Neural progenitor cell (in vitro differentiated cells): ENCODE data around the gene TEK. TPM values are rescaled to one million over a fixed set of nuclear protein-coding genes. Genes with fewer than 3 reads are reported as not detected.

Experiments used
- DNase-seq: peaks from one replicate; pipeline ENCODE4 v3.0.0-alpha.2; 2016; ENCODE audit warnings: low spot score
- H2AFZ ChIP-seq: fragments of 200-600 bp; sonication (generic); replicated peaks from 2 replicates; pipeline ENCODE4 v1.6.1; 2016; ENCODE audit warnings: antibody characterized with exemption
- H3F3A ChIP-seq: fragments of 200-600 bp; sonication (generic); 2 replicates; pipeline ENCODE4 v1.6.1; 2016; ENCODE audit warnings: antibody characterized with exemption, low read depth
- H3K27ac ChIP-seq: fragments of 200-600 bp; sonication (generic); 2 replicates; pipeline ENCODE4 v1.5.1; 2016; ENCODE audit warnings: mild to moderate bottlenecking
- H3K27me3 ChIP-seq: fragments of 200-600 bp; sonication (generic); 2 replicates; pipeline ENCODE4 v1.6.1; 2016; ENCODE audit warnings: mild to moderate bottlenecking, moderate library complexity
- H3K36me3 ChIP-seq: fragments of 200-600 bp; sonication (generic); 2 replicates; pipeline ENCODE4 v1.5.1; 2016
- H3K4me1 ChIP-seq: fragments of 200-600 bp; sonication (generic); 2 replicates; pipeline ENCODE4 v1.6.1; 2016; ENCODE audit warnings: mixed run types
- H3K4me2 ChIP-seq: fragments of 200-600 bp; sonication (generic); 2 replicates; pipeline ENCODE4 v1.6.1; 2016
- H3K4me3 ChIP-seq: fragments of 200-600 bp; sonication (generic); 2 replicates; pipeline ENCODE4 v1.5.1; 2016
- H3K79me2 ChIP-seq: fragments of 200-600 bp; sonication (generic); 2 replicates; pipeline ENCODE4 v1.6.1; 2016; ENCODE audit warnings: low read depth
- H3K9ac ChIP-seq: fragments of 200-600 bp; sonication (generic); 2 replicates; pipeline ENCODE4 v1.6.1; 2016
- H3K9me3 ChIP-seq: fragments of 200-600 bp; sonication (generic); 2 replicates; pipeline ENCODE4 v1.5.1; 2016; ENCODE audit warnings: low read depth
- H4K20me1 ChIP-seq: fragments of 200-600 bp; sonication (generic); 2 replicates; pipeline ENCODE4 v1.6.1; 2016; ENCODE audit warnings: low read depth
- H3K27ac Mint-ChIP-seq: 3 replicates; pipeline ENCODE4 v1.8.0; 2021; ENCODE audit warnings: mixed read lengths
- H3K27me3 Mint-ChIP-seq: 2 replicates; pipeline ENCODE4 v1.8.0; 2022; ENCODE audit warnings: low read depth, mild to moderate bottlenecking, inconsistent platforms, moderate library complexity, mixed read lengths; ENCODE audit not compliant: insufficient read depth
- H3K36me3 Mint-ChIP-seq: 3 replicates; pipeline ENCODE4 v1.8.0; 2021; ENCODE audit warnings: mixed read lengths
- H3K4me1 Mint-ChIP-seq: 3 replicates; pipeline ENCODE4 v1.8.0; 2021; ENCODE audit warnings: mixed read lengths
- H3K4me3 Mint-ChIP-seq: 3 replicates; pipeline ENCODE4 v1.8.0; 2021; ENCODE audit warnings: mild to moderate bottlenecking, moderate library complexity, mixed read lengths
- H3K9me3 Mint-ChIP-seq: 3 replicates; pipeline ENCODE4 v1.8.0; 2020; ENCODE audit warnings: mixed read lengths
- EZH2 ChIP-seq: fragments of 200-600 bp; sonication (generic); IDR thresholded peaks from 2 replicates; pipeline ENCODE4 v1.6.1; 2017; ENCODE audit warnings: antibody characterized with exemption, mild to moderate bottlenecking, moderate library complexity
- EZH2phosphoT487 ChIP-seq: fragments of 200-600 bp; sonication (generic); IDR thresholded peaks from 2 replicates; pipeline ENCODE4 v1.6.1; 2017; ENCODE audit warnings: antibody characterized with exemption
- total RNA-seq: library from RNA; depleted of rRNA; stranded (reverse); fragments of >200 nt; gene quantifications from 2 replicates; pipeline ENCODE4 v1.2.3, GENCODE V29; 2015; ENCODE audit warnings: low replicate concordance
- TF ChIP-seq, protein P1 (sequence below): fragments of 200-600 bp; sonication (generic); IDR thresholded peaks from 2 replicates; pipeline ENCODE4 v1.5.1; 2017; ENCODE audit warnings: antibody characterized with exemption, mild to moderate bottlenecking

Gene TEK
- total RNA-seq, 1 donor from 2014 or later, result 12.3 TPM

- no peak overlapping the region for H3K9ac ChIP-seq
- Mint-ChIP-seq H3K4me3 (no peak overlapping the region), H3K36me3 (no peaks in the 10 kb centered on the region), H3K9me3 (peaks cover 3% of the 10 kb centered on the region), H3K4me1 (no peaks in the 10 kb centered on the region), H3K27me3 (peaks cover 2% of the 10 kb centered on the region), H3K27ac (no peak overlapping the region)
- H3K9me3 ChIP-seq, result no peaks in the 10 kb centered on the region
- no peak for DNase-seq
- H3K4me3 ChIP-seq, result no peak overlapping the region
- H3K79me2 ChIP-seq, result no peaks in the 10 kb centered on the region
- no peaks in the 10 kb centered on the region for H3K27me3 ChIP-seq
- H3K27ac ChIP-seq, result no peak overlapping the region
- H3K36me3 ChIP-seq, result no peaks in the 10 kb centered on the region
- no peaks in the 10 kb centered on the region for H3F3A ChIP-seq
- H4K20me1 ChIP-seq, result no peaks in the 10 kb centered on the region
- no peak overlapping the region for H2AFZ ChIP-seq
- H3K4me2 ChIP-seq, result no peak overlapping the region
- TF ChIP-seq, protein P1, sequence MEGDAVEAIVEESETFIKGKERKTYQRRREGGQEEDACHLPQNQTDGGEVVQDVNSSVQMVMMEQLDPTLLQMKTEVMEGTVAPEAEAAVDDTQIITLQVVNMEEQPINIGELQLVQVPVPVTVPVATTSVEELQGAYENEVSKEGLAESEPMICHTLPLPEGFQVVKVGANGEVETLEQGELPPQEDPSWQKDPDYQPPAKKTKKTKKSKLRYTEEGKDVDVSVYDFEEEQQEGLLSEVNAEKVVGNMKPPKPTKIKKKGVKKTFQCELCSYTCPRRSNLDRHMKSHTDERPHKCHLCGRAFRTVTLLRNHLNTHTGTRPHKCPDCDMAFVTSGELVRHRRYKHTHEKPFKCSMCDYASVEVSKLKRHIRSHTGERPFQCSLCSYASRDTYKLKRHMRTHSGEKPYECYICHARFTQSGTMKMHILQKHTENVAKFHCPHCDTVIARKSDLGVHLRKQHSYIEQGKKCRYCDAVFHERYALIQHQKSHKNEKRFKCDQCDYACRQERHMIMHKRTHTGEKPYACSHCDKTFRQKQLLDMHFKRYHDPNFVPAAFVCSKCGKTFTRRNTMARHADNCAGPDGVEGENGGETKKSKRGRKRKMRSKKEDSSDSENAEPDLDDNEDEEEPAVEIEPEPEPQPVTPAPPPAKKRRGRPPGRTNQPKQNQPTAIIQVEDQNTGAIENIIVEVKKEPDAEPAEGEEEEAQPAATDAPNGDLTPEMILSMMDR, result no peak
- TF ChIP-seq EZH2 (no peak), EZH2phosphoT487 (no peak)
- H3K4me1 ChIP-seq, result peaks cover 5% of the 10 kb centered on the region
Measured at GRCh38 chr9:27183131-27183530, 74.1 kb downstream of the TEK start.

GRCh38 chr9:27183701-27184100, 74.7 kb downstream of the TEK start:
- no peaks in the 10 kb centered on the region for H3K27me3 ChIP-seq
- no peaks in the 10 kb centered on the region for H3F3A ChIP-seq
- no peak overlapping the region for H2AFZ ChIP-seq
- H3K9me3 ChIP-seq, result no peaks in the 10 kb centered on the region
- peaks cover 2% of the 10 kb centered on the region for H3K27me3 Mint-ChIP-seq
- no peak overlapping the region for H3K4me2 ChIP-seq
- TF ChIP-seq EZH2, result no peak
- TF ChIP-seq, protein P1, result no peak
- no peak for TF ChIP-seq EZH2phosphoT487
- H3K4me1 ChIP-seq, result peaks cover 5% of the 10 kb centered on the region
- H3K9me3 Mint-ChIP-seq, result peaks cover 2% of the 10 kb centered on the region
- H3K27ac Mint-ChIP-seq, result no peak overlapping the region
- H3K36me3 Mint-ChIP-seq, result no peaks in the 10 kb centered on the region
- no peak overlapping the region for H3K27ac ChIP-seq
- H4K20me1 ChIP-seq, result no peaks in the 10 kb centered on the region
- H3K4me3 ChIP-seq, result no peak overlapping the region
- no peaks in the 10 kb centered on the region for H3K4me1 Mint-ChIP-seq
- no peak overlapping the region for H3K4me3 Mint-ChIP-seq
- DNase-seq, result no peak
- no peak overlapping the region for H3K9ac ChIP-seq
- H3K79me2 ChIP-seq, result no peaks in the 10 kb centered on the region
- H3K36me3 ChIP-seq, result no peaks in the 10 kb centered on the region

- Histone ChIP-seq H3K79me2 (no peaks in the 10 kb centered on the region), H4K20me1 (no peaks in the 10 kb centered on the region), H2AFZ (no peak overlapping the region), H3K4me2 (no peak overlapping the region), H3K9ac (no peak overlapping the region), H3K4me1 (peaks cover 5% of the 10 kb centered on the region), H3K9me3 (no peaks in the 10 kb centered on the region), H3F3A (no peaks in the 10 kb centered on the region), H3K27ac (no peak overlapping the region), H3K27me3 (no peaks in the 10 kb centered on the region), H3K36me3 (no peaks in the 10 kb centered on the region), H3K4me3 (no peak overlapping the region)
- no peaks in the 10 kb centered on the region for H3K36me3 Mint-ChIP-seq
- H3K27me3 Mint-ChIP-seq, result peaks cover 2% of the 10 kb centered on the region
- H3K27ac Mint-ChIP-seq, result no peak overlapping the region
- H3K4me3 Mint-ChIP-seq, result no peak overlapping the region
- no peaks in the 10 kb centered on the region for H3K9me3 Mint-ChIP-seq
- no peaks in the 10 kb centered on the region for H3K4me1 Mint-ChIP-seq
- no peak for DNase-seq
- TF ChIP-seq EZH2phosphoT487 (no peak), EZH2 (no peak)
- TF ChIP-seq, protein P1, result no peak
Measured at GRCh38 chr9:27184556-27185351, 75.7 kb downstream of the TEK start.
